ENCODE measurements around the gene NUDT1. TPM values are rescaled to one million over a fixed set of nuclear protein-coding genes. Genes with fewer than 3 reads are reported as not detected.

The NUDT1 gene
- total RNA-seq, 1 donor from 2014 or later = 74.9 TPM

GRCh38 chr7:2200584-2200980 is 41.4 kb upstream of the NUDT1 start:
- H3K4me1 Mint-ChIP-seq (ENCODE audit: low read depth) = no peaks in the 10 kb centered on the region
- intact Hi-C loops (cut with micrococcal nuclease) = no loop called here
- no peak for DNase-seq (ENCODE audit: low spot score)
- H3K36me3 Mint-ChIP-seq (ENCODE audit: low read depth) = peaks cover 12% of the 10 kb centered on the region
- no peak overlapping the region for H3K27ac Mint-ChIP-seq
- H3K27me3 Mint-ChIP-seq (ENCODE audit: insufficient read depth) = no peaks in the 10 kb centered on the region
- H3K9me3 Mint-ChIP-seq = no peaks in the 10 kb centered on the region
- no peak overlapping the region for H3K4me3 Mint-ChIP-seq

- Mint-ChIP-seq H3K36me3 (ENCODE audit: low read depth) (peaks cover 12% of the 10 kb centered on the region), H3K4me3 (no peak overlapping the region), H3K27me3 (ENCODE audit: insufficient read depth) (no peaks in the 10 kb centered on the region), H3K9me3 (no peaks in the 10 kb centered on the region), H3K27ac (no peak overlapping the region), H3K4me1 (ENCODE audit: low read depth) (no peaks in the 10 kb centered on the region)
- no peak for DNase-seq (ENCODE audit: low spot score)
- intact Hi-C loops (cut with micrococcal nuclease) = no loop called here
Observed at GRCh38 chr7:2201128-2201527, 40.9 kb upstream of the NUDT1 start.

- H3K4me1 Mint-ChIP-seq (ENCODE audit: low read depth) = no peaks in the 10 kb centered on the region
- no peaks in the 10 kb centered on the region for H3K27me3 Mint-ChIP-seq (ENCODE audit: insufficient read depth)
- intact Hi-C loops (cut with micrococcal nuclease) = no loop called here
- H3K9me3 Mint-ChIP-seq = no peaks in the 10 kb centered on the region
- no peak overlapping the region for H3K4me3 Mint-ChIP-seq
- H3K36me3 Mint-ChIP-seq (ENCODE audit: low read depth) = peaks cover 9% of the 10 kb centered on the region
- H3K27ac Mint-ChIP-seq = no peak overlapping the region
- DNase-seq (ENCODE audit: low spot score) = no peak
Observed at GRCh38 chr7:2201686-2202360, 40.2 kb upstream of the NUDT1 start.

GRCh38 chr7:2202361-2202761 is 39.7 kb upstream of the NUDT1 start:
- H3K9me3 Mint-ChIP-seq = no peaks in the 10 kb centered on the region
- H3K4me1 Mint-ChIP-seq (ENCODE audit: low read depth) = no peaks in the 10 kb centered on the region
- no peak for DNase-seq (ENCODE audit: low spot score)
- no peak overlapping the region for H3K27ac Mint-ChIP-seq
- H3K36me3 Mint-ChIP-seq (ENCODE audit: low read depth) = peaks cover 3% of the 10 kb centered on the region
- H3K4me3 Mint-ChIP-seq = no peak overlapping the region
- intact Hi-C loops (cut with micrococcal nuclease) = no loop called here
- no peaks in the 10 kb centered on the region for H3K27me3 Mint-ChIP-seq (ENCODE audit: insufficient read depth)

GRCh38 chr7:2202901-2203765 is 38.9 kb upstream of the NUDT1 start:
- Mint-ChIP-seq H3K27ac (no peak overlapping the region), H3K36me3 (ENCODE audit: low read depth) (peaks cover 2% of the 10 kb centered on the region), H3K4me1 (ENCODE audit: low read depth) (no peaks in the 10 kb centered on the region), H3K4me3 (no peak overlapping the region), H3K9me3 (no peaks in the 10 kb centered on the region), H3K27me3 (ENCODE audit: insufficient read depth) (no peaks in the 10 kb centered on the region)
- no peak for DNase-seq (ENCODE audit: low spot score)
- intact Hi-C loops (cut with micrococcal nuclease) = no loop called here

GRCh38 chr7:2203766-2204300 is 38.2 kb upstream of the NUDT1 start:
- Mint-ChIP-seq H3K4me3 (no peak overlapping the region), H3K27me3 (ENCODE audit: insufficient read depth) (no peaks in the 10 kb centered on the region), H3K4me1 (ENCODE audit: low read depth) (no peaks in the 10 kb centered on the region), H3K27ac (no peak overlapping the region), H3K9me3 (no peaks in the 10 kb centered on the region), H3K36me3 (ENCODE audit: low read depth) (peaks cover 4% of the 10 kb centered on the region)
- intact Hi-C loops (cut with micrococcal nuclease) = no loop called here
- DNase-seq (ENCODE audit: low spot score) = no peak

GRCh38 chr7:2204446-2204845 is 37.6 kb upstream of the NUDT1 start:
- Mint-ChIP-seq H3K27me3 (ENCODE audit: insufficient read depth) (no peaks in the 10 kb centered on the region), H3K27ac (no peak overlapping the region), H3K4me1 (ENCODE audit: low read depth) (no peaks in the 10 kb centered on the region), H3K36me3 (ENCODE audit: low read depth) (peaks cover 5% of the 10 kb centered on the region), H3K4me3 (no peak overlapping the region), H3K9me3 (no peaks in the 10 kb centered on the region)
- intact Hi-C loops (cut with micrococcal nuclease) = no loop called here
- no peak for DNase-seq (ENCODE audit: low spot score)

- Mint-ChIP-seq H3K4me3 (no peak overlapping the region), H3K27ac (no peak overlapping the region), H3K4me1 (ENCODE audit: low read depth) (no peaks in the 10 kb centered on the region), H3K36me3 (ENCODE audit: low read depth) (peaks cover 5% of the 10 kb centered on the region), H3K9me3 (no peaks in the 10 kb centered on the region), H3K27me3 (ENCODE audit: insufficient read depth) (no peaks in the 10 kb centered on the region)
- intact Hi-C loops (cut with micrococcal nuclease) = no loop called here
- DNase-seq (ENCODE audit: low spot score) = no peak
Observed at GRCh38 chr7:2205036-2205780, 36.8 kb upstream of the NUDT1 start.

- intact Hi-C loops (cut with micrococcal nuclease) = loop anchor here (1.0 kb wide), 1 partner anchor 629 kb away; no protein-coding TSS in a partner anchor
- no peak overlapping the region for H3K4me3 Mint-ChIP-seq
- peaks cover 12% of the 10 kb centered on the region for H3K36me3 Mint-ChIP-seq (ENCODE audit: low read depth)
- no peaks in the 10 kb centered on the region for H3K27me3 Mint-ChIP-seq (ENCODE audit: insufficient read depth)
- no peak overlapping the region for H3K27ac Mint-ChIP-seq
- H3K4me1 Mint-ChIP-seq (ENCODE audit: low read depth) = no peaks in the 10 kb centered on the region
- H3K9me3 Mint-ChIP-seq = no peaks in the 10 kb centered on the region
- DNase-seq (ENCODE audit: low spot score) = no peak
Observed at GRCh38 chr7:2208712-2209111, 33.3 kb upstream of the NUDT1 start.

- Mint-ChIP-seq H3K27me3 (ENCODE audit: insufficient read depth) (no peaks in the 10 kb centered on the region), H3K4me1 (ENCODE audit: low read depth) (no peaks in the 10 kb centered on the region), H3K9me3 (no peaks in the 10 kb centered on the region), H3K36me3 (ENCODE audit: low read depth) (peaks cover 14% of the 10 kb centered on the region), H3K4me3 (no peak overlapping the region), H3K27ac (no peak overlapping the region)
- intact Hi-C loops (cut with micrococcal nuclease) = loop anchor here (1.0 kb wide), 1 partner anchor 630 kb away; no protein-coding TSS in a partner anchor
- peak; percentile 26 for DNase-seq (ENCODE audit: low spot score)
Observed at GRCh38 chr7:2209146-2209960, 32.7 kb upstream of the NUDT1 start.

- Mint-ChIP-seq H3K4me3 (no peak overlapping the region), H3K9me3 (no peaks in the 10 kb centered on the region), H3K27ac (no peak overlapping the region)
Observed at GRCh38 chr7:2209961-2210323, 32.1 kb upstream of the NUDT1 start.

GRCh38 chr7:2210551-2211258 is 31.3 kb upstream of the NUDT1 start:
- intact Hi-C loops (cut with micrococcal nuclease) = no loop called here
- Mint-ChIP-seq H3K27ac (no peak overlapping the region), H3K36me3 (ENCODE audit: low read depth) (peaks cover 20% of the 10 kb centered on the region)

More at GRCh38 chr7:2209961-2210323, 32.1 kb upstream of the NUDT1 start:
- Mint-ChIP-seq H3K4me1 (ENCODE audit: low read depth) (no peaks in the 10 kb centered on the region), H3K27me3 (ENCODE audit: insufficient read depth) (no peaks in the 10 kb centered on the region), H3K36me3 (ENCODE audit: low read depth) (peaks cover 16% of the 10 kb centered on the region)
- DNase-seq (ENCODE audit: low spot score) = no peak
- intact Hi-C loops (cut with micrococcal nuclease) = loop anchor here (1.0 kb wide), 1 partner anchor 631 kb away; no protein-coding TSS in a partner anchor

More at GRCh38 chr7:2210551-2211258, 31.3 kb upstream of the NUDT1 start:
- Mint-ChIP-seq H3K9me3 (no peaks in the 10 kb centered on the region), H3K27me3 (ENCODE audit: insufficient read depth) (no peaks in the 10 kb centered on the region), H3K4me1 (ENCODE audit: low read depth) (no peaks in the 10 kb centered on the region), H3K4me3 (no peak overlapping the region)
- DNase-seq (ENCODE audit: low spot score) = no peak

Measured in activated T-helper 1 cell treated with anti-CD3 and anti-CD28 coated beads, Interleukin-12 subunit alpha, Interleukin-12 subunit beta, Interleukin-2, Interleukin-4 antibody, amounts not matched to agents 30 ng/mL and 10 ng/mL and 1 ng/mL, durations not matched to agents 14 hours and 24 hours and 36 hours (primary cell).